Loucy (cell line): ENCODE measurements around the gene SHROOM3.

ENCODE experiments used
- CTCF ChIP-seq: fragments of 200-600 bp; sonication (generic); conservative IDR thresholded peaks from 2 replicates; pipeline ENCODE4 v1.5.1; 2014; ENCODE audit warnings: mild to moderate bottlenecking, antibody characterized with exemption, low read length
- EZH2phosphoT487 ChIP-seq: fragments of 200-600 bp; IDR thresholded peaks from 2 replicates; pipeline ENCODE4 v1.6.1; 2018; ENCODE audit warnings: antibody characterized with exemption, mild to moderate bottlenecking, moderate library complexity, borderline replicate concordance

- TF ChIP-seq CTCF (no peak), EZH2phosphoT487 (no peak)
Observed at GRCh38 chr4:76610751-76611547, 175.9 kb downstream of the SHROOM3 start.
